ENCODE data around the gene EFL1. TPM values are rescaled to one million over a fixed set of nuclear protein-coding genes. Genes with fewer than 3 reads are reported as not detected.

The EFL1 gene
- total and polyA plus RNA-seq, 2 of the 8 experiments (the other 6 are each of a cell fraction or from before 2014, with no cell fraction given): 10.8 to 31.5 TPM

GRCh38 chr15:82080774-82081173, 181.8 kb downstream of the EFL1 start (continued):
- TF ChIP-seq CHD7 (IDR thresholded peaks at IDR 0.05; ENCODE audit: insufficient replicate concordance, low read length): no peak
- TF ChIP-seq EGR1 (IDR thresholded peaks at IDR 0.05; ENCODE audit: borderline replicate concordance, low read depth, low read length): no peak
- no peak for TF ChIP-seq NANOG (IDR thresholded peaks at IDR 0.05; ENCODE audit: insufficient read depth, low read depth, low read length, poor library complexity, severe bottlenecking)
- no peak for TF ChIP-seq ASH2L (IDR thresholded peaks at IDR 0.05; ENCODE audit: low read length)
- TF ChIP-seq EZH2 (IDR thresholded peaks at IDR 0.05; ENCODE audit: low read depth, low read length, severe bottlenecking): no peak
- TF ChIP-seq RNF2 (IDR thresholded peaks at IDR 0.05; ENCODE audit: borderline replicate concordance, low read depth, low read length, missing control alignments, poor library complexity, severe bottlenecking): no peak
- no peak for TF ChIP-seq JUN (IDR thresholded peaks at IDR 0.05; ENCODE audit: low read depth, low read length)
- TF ChIP-seq BACH1 (IDR thresholded peaks at IDR 0.05; ENCODE audit: low read length): no peak
- no peak for TF ChIP-seq ZNF274 (IDR thresholded peaks at IDR 0.05; ENCODE audit: borderline replicate concordance, extremely low read depth, low read length)
- no peak for TF ChIP-seq CTBP2 (IDR thresholded peaks at IDR 0.05; ENCODE audit: borderline replicate concordance, insufficient read depth, insufficient read length, low read length)
- no peak for TF ChIP-seq SP1 (IDR thresholded peaks at IDR 0.05; ENCODE audit: low read depth, low read length)
- no peak for TF ChIP-seq CEBPB (IDR thresholded peaks at IDR 0.05; ENCODE audit: low read depth, low read length)
